ENCODE data around the gene RAI14.

The RAI14 gene

GRCh38 chr5:34863946-34864345, 207.8 kb downstream of the RAI14 start:
- WGBS: 93% methylated on average over 3 of the region's 3 CpGs
- Histone ChIP-seq H3K9me3 (ENCODE audit: control insufficient read depth, low read length) (no peaks in the 10 kb centered on the region), H3K14ac (ENCODE audit: low read length in 2 of 2) (no peak overlapping the region), H3K27ac (ENCODE audit: low read length, poor library complexity, severe bottlenecking) (no peak overlapping the region), H3K4me2 (ENCODE audit: low read length, poor library complexity, severe bottlenecking) (no peak overlapping the region), H3K4me1 (ENCODE audit: control insufficient read depth, insufficient read depth, low read depth, low read length) (no peaks in the 10 kb centered on the region), H2BK120ac (ENCODE audit: low read depth, low read length) (no peak overlapping the region), H3K4me3 (ENCODE audit: insufficient read depth in 1 of 2, low read depth in 1 of 2, low read length in 2 of 2) (no peak overlapping the region), H3K36me3 (ENCODE audit: control insufficient read depth in 1 of 2, insufficient read depth in 2 of 2, low read depth in 1 of 2, low read length in 2 of 2) (no peaks in the 10 kb centered on the region), H4K91ac (ENCODE audit: low read length) (no peak overlapping the region), H2AFZ (ENCODE audit: low read depth, low read length) (no peak overlapping the region), H2BK5ac (ENCODE audit: low read depth, low read length, poor library complexity, severe bottlenecking) (no peak overlapping the region), H2BK15ac (ENCODE audit: low read depth, poor library complexity, severe bottlenecking) (no peak overlapping the region), H3K79me1 (replicated peaks; ENCODE audit: low read length, poor library complexity, severe bottlenecking) (no peaks in the 10 kb centered on the region), H3K23ac (ENCODE audit: low read length in 2 of 2) (no peak overlapping the region), H3K27me3 (ENCODE audit: control insufficient read depth in 1 of 2, insufficient read depth in 1 of 2, low read length in 2 of 2) (no peaks in the 10 kb centered on the region), H2AK5ac (ENCODE audit: low read length, severe bottlenecking) (no peak overlapping the region), H2BK12ac (ENCODE audit: low read length in 2 of 2) (no peak overlapping the region), H3K4ac (ENCODE audit: low read depth in 1 of 2, low read length in 2 of 2) (no peak overlapping the region), H3K18ac (ENCODE audit: low read depth in 1 of 2, low read length in 2 of 2) (no peak overlapping the region), H4K8ac (ENCODE audit: low read length) (no peak overlapping the region), H3K9ac (ENCODE audit: low read length) (no peak overlapping the region)
- DNase-seq: no peak

DNA sequence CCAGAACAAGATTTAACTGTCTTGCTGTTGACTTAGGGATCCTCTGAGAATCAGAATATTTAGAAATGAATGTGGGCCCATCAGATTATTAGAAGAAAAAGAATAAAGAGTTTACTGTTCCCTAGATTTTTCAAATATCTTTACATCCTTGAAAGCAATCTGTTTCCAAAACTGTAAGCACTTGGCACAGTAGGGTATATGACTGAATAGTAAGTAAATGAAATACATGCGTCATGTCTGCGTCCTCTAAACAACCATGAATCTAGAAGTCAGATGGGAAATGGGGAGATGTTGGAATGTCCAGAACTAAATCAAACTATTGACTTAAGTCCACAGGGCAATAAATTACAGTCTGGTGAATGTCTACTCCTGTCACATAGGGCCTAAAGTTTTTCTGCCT, 209.0 kb downstream of the RAI14 start:
- no peak overlapping the region for H2BK120ac ChIP-seq (ENCODE audit: low read depth, low read length)
- no peaks in the 10 kb centered on the region for H3K27me3 ChIP-seq (ENCODE audit: control insufficient read depth in 1 of 2, insufficient read depth in 1 of 2, low read length in 2 of 2)
- H3K79me1 ChIP-seq (replicated peaks; ENCODE audit: low read length, poor library complexity, severe bottlenecking): no peaks in the 10 kb centered on the region
- DNase-seq: no peak
- H3K36me3 ChIP-seq (ENCODE audit: control insufficient read depth in 1 of 2, insufficient read depth in 2 of 2, low read depth in 1 of 2, low read length in 2 of 2): no peaks in the 10 kb centered on the region
- no peak overlapping the region for H3K4me3 ChIP-seq (ENCODE audit: insufficient read depth in 1 of 2, low read depth in 1 of 2, low read length in 2 of 2)
- no peak overlapping the region for H2AK5ac ChIP-seq (ENCODE audit: low read length, severe bottlenecking)
- H3K9ac ChIP-seq (ENCODE audit: low read length): no peak overlapping the region
- no peaks in the 10 kb centered on the region for H3K4me1 ChIP-seq (ENCODE audit: control insufficient read depth, insufficient read depth, low read depth, low read length)
- no peaks in the 10 kb centered on the region for H3K9me3 ChIP-seq (ENCODE audit: control insufficient read depth, low read length)
- no peak overlapping the region for H3K4me2 ChIP-seq (ENCODE audit: low read length, poor library complexity, severe bottlenecking)
- H4K91ac ChIP-seq (ENCODE audit: low read length): no peak overlapping the region
- H3K23ac ChIP-seq (ENCODE audit: low read length in 2 of 2): no peak overlapping the region
- WGBS: 77% methylated on average over 2 of the region's 2 CpGs
- no peak overlapping the region for H2BK12ac ChIP-seq (ENCODE audit: low read length in 2 of 2)
- no peak overlapping the region for H2BK5ac ChIP-seq (ENCODE audit: low read depth, low read length, poor library complexity, severe bottlenecking)
- H2AFZ ChIP-seq (ENCODE audit: low read depth, low read length): no peak overlapping the region
- no peak overlapping the region for H3K27ac ChIP-seq (ENCODE audit: low read length, poor library complexity, severe bottlenecking)
- no peak overlapping the region for H4K8ac ChIP-seq (ENCODE audit: low read length)
- H3K14ac ChIP-seq (ENCODE audit: low read length in 2 of 2): no peak overlapping the region
- H3K18ac ChIP-seq (ENCODE audit: low read depth in 1 of 2, low read length in 2 of 2): no peak overlapping the region
- H3K4ac ChIP-seq (ENCODE audit: low read depth in 1 of 2, low read length in 2 of 2): no peak overlapping the region
- H2BK15ac ChIP-seq (ENCODE audit: low read depth, poor library complexity, severe bottlenecking): no peak overlapping the region

DNA sequence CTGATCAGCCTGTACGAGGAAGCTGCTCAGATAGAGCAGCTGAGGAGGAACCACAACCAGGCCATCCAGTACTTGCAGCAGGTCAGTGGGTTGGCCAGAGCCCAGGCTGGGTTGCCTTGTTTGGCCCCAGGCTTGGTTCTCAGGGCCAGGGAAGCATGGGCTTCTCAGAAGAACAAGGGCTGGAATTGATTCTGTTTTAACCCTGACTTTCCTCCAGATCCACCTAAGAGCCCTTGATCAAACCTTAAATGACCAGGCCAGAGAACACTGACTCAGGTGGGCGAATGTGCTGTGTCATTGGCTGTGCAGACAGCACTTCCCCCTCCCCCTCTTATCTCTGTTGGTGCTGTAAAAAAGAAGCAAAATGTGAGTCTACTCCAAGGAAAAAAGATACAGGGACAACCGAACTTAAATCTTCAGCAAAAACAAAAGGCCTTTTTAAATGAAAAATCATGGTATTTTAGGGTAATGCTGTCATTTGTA, 210.9 kb downstream of the RAI14 start:
- Histone ChIP-seq H3K36me3 (ENCODE audit: control insufficient read depth in 1 of 2, insufficient read depth in 2 of 2, low read depth in 1 of 2, low read length in 2 of 2) (no peaks in the 10 kb centered on the region), H2BK120ac (ENCODE audit: low read depth, low read length) (no peak overlapping the region), H3K27me3 (ENCODE audit: control insufficient read depth in 1 of 2, insufficient read depth in 1 of 2, low read length in 2 of 2) (no peaks in the 10 kb centered on the region), H3K18ac (ENCODE audit: low read depth in 1 of 2, low read length in 2 of 2) (no peak overlapping the region), H4K91ac (ENCODE audit: low read length) (peak overlapping the region; percentile 34), H4K8ac (ENCODE audit: low read length) (no peak overlapping the region), H2BK12ac (ENCODE audit: low read length in 2 of 2) (no peak overlapping the region), H3K27ac (ENCODE audit: low read length, poor library complexity, severe bottlenecking) (no peak overlapping the region), H2AFZ (ENCODE audit: low read depth, low read length) (no peak overlapping the region), H3K4me3 (ENCODE audit: insufficient read depth in 1 of 2, low read depth in 1 of 2, low read length in 2 of 2) (no peak overlapping the region), H3K23ac (ENCODE audit: low read length in 2 of 2) (no peak overlapping the region), H2AK5ac (ENCODE audit: low read length, severe bottlenecking) (no peak overlapping the region), H3K4me1 (ENCODE audit: control insufficient read depth, insufficient read depth, low read depth, low read length) (no peaks in the 10 kb centered on the region), H3K4me2 (ENCODE audit: low read length, poor library complexity, severe bottlenecking) (no peak overlapping the region), H2BK15ac (ENCODE audit: low read depth, poor library complexity, severe bottlenecking) (no peak overlapping the region), H3K79me1 (replicated peaks; ENCODE audit: low read length, poor library complexity, severe bottlenecking) (no peaks in the 10 kb centered on the region), H3K9me3 (ENCODE audit: control insufficient read depth, low read length) (no peaks in the 10 kb centered on the region), H2BK5ac (ENCODE audit: low read depth, low read length, poor library complexity, severe bottlenecking) (no peak overlapping the region), H3K9ac (ENCODE audit: low read length) (no peak overlapping the region), H3K14ac (ENCODE audit: low read length in 2 of 2) (no peak overlapping the region), H3K4ac (ENCODE audit: low read depth in 1 of 2, low read length in 2 of 2) (no peak overlapping the region)
- 88% methylated on average over 1 of the region's 3 CpGs for WGBS
- no peak for DNase-seq

GRCh38 chr5:34867660-34868059, 211.5 kb downstream of the RAI14 start:
- H3K36me3 ChIP-seq (ENCODE audit: control insufficient read depth in 1 of 2, insufficient read depth in 2 of 2, low read depth in 1 of 2, low read length in 2 of 2): no peaks in the 10 kb centered on the region
- H2BK5ac ChIP-seq (ENCODE audit: low read depth, low read length, poor library complexity, severe bottlenecking): no peak overlapping the region
- H2BK12ac ChIP-seq (ENCODE audit: low read length in 2 of 2): no peak overlapping the region
- no peak overlapping the region for H3K4ac ChIP-seq (ENCODE audit: low read depth in 1 of 2, low read length in 2 of 2)
- H2AK5ac ChIP-seq (ENCODE audit: low read length, severe bottlenecking): no peak overlapping the region
- H3K14ac ChIP-seq (ENCODE audit: low read length in 2 of 2): no peak overlapping the region
- WGBS: 100% methylated on average over 1 of the region's 3 CpGs
- no peak overlapping the region for H3K4me3 ChIP-seq (ENCODE audit: insufficient read depth in 1 of 2, low read depth in 1 of 2, low read length in 2 of 2)
- H3K23ac ChIP-seq (ENCODE audit: low read length in 2 of 2): no peak overlapping the region
- no peak overlapping the region for H3K18ac ChIP-seq (ENCODE audit: low read depth in 1 of 2, low read length in 2 of 2)
- no peaks in the 10 kb centered on the region for H3K9me3 ChIP-seq (ENCODE audit: control insufficient read depth, low read length)
- H3K4me2 ChIP-seq (ENCODE audit: low read length, poor library complexity, severe bottlenecking): no peak overlapping the region
- no peaks in the 10 kb centered on the region for H3K79me1 ChIP-seq (replicated peaks; ENCODE audit: low read length, poor library complexity, severe bottlenecking)
- no peak overlapping the region for H4K91ac ChIP-seq (ENCODE audit: low read length)
- no peak overlapping the region for H3K9ac ChIP-seq (ENCODE audit: low read length)
- no peak overlapping the region for H2BK15ac ChIP-seq (ENCODE audit: low read depth, poor library complexity, severe bottlenecking)
- no peak overlapping the region for H2AFZ ChIP-seq (ENCODE audit: low read depth, low read length)
- H3K4me1 ChIP-seq (ENCODE audit: control insufficient read depth, insufficient read depth, low read depth, low read length): no peaks in the 10 kb centered on the region
- no peaks in the 10 kb centered on the region for H3K27me3 ChIP-seq (ENCODE audit: control insufficient read depth in 1 of 2, insufficient read depth in 1 of 2, low read length in 2 of 2)
- H3K27ac ChIP-seq (ENCODE audit: low read length, poor library complexity, severe bottlenecking): no peak overlapping the region
- no peak overlapping the region for H4K8ac ChIP-seq (ENCODE audit: low read length)
- DNase-seq: no peak
- H2BK120ac ChIP-seq (ENCODE audit: low read depth, low read length): no peak overlapping the region
